HepG2 (cell line): ENCODE measurements around the gene RBP5. TPM values are rescaled to one million over a fixed set of nuclear protein-coding genes. Genes with fewer than 3 reads are reported as not detected.

Source experiments
- AGO1 ChIP-seq: fragments of 200-400 bp; formaldehyde crosslinking; IDR thresholded peaks from 2 replicates; pipeline ENCODE4 v1.6.1; 2017; ENCODE audit warnings: mild to moderate bottlenecking, low read depth, low read length, moderate library complexity; ENCODE audit not compliant: poor library complexity, severe bottlenecking
- CENPT ChIP-seq: sonication (generic); formaldehyde crosslinking; IDR thresholded peaks from 2 replicates; pipeline ENCODE4 v1.8.0; 2022; ENCODE audit warnings: low read depth, mild to moderate bottlenecking, moderate library complexity, missing genetic modification reagents
- CHD4 ChIP-seq: fragments of 200-600 bp; sonication (generic); IDR thresholded peaks from 2 replicates; pipeline ENCODE4 v1.7.0; 2017; ENCODE audit warnings: mild to moderate bottlenecking, low read length, borderline replicate concordance
- EZH2 ChIP-seq: conservative IDR thresholded peaks from 2 replicates; pipeline ENCODE4 v1.6.1; 2012; ENCODE audit warnings: mild to moderate bottlenecking, low read depth, low read length, moderate library complexity
- HOXA9 ChIP-seq: sonication (generic); formaldehyde crosslinking; IDR thresholded peaks from 2 replicates; pipeline ENCODE4 v1.8.1; 2022; ENCODE audit warnings: missing genetic modification reagents, mild to moderate bottlenecking, moderate library complexity, borderline replicate concordance
- KDM5A ChIP-seq: fragments of 200-600 bp; sonication (generic); IDR thresholded peaks from 2 replicates; pipeline ENCODE4 v1.7.0; 2018; ENCODE audit warnings: antibody characterized with exemption, mild to moderate bottlenecking, low read length, borderline replicate concordance
- KDM5B ChIP-seq: sonication (generic); formaldehyde crosslinking; IDR thresholded peaks from 2 replicates; pipeline ENCODE4 v1.4.0; 2020; ENCODE audit warnings: missing genetic modification reagents, mild to moderate bottlenecking, borderline replicate concordance
- KLF15 ChIP-seq: sonication (generic); formaldehyde crosslinking; IDR thresholded peaks from 2 replicates; pipeline ENCODE4 v1.8.1; 2023; ENCODE audit warnings: borderline replicate concordance, mild to moderate bottlenecking, inconsistent platforms, missing genetic modification reagents, mixed read lengths
- PCBP2 ChIP-seq: fragments of 200-400 bp; formaldehyde crosslinking; optimal IDR thresholded peaks from 2 replicates; pipeline ENCODE3; 2018; ENCODE audit warnings: low read length, low read depth; ENCODE audit not compliant: poor library complexity, severe bottlenecking
- PHF20 ChIP-seq: sonication (generic); formaldehyde crosslinking; IDR thresholded peaks from 2 replicates; pipeline ENCODE4 v1.5.0; 2020; ENCODE audit warnings: mild to moderate bottlenecking, missing genetic modification reagents
- ZNF253 ChIP-seq: sonication (generic); formaldehyde crosslinking; IDR thresholded peaks from 2 replicates; pipeline ENCODE4 v1.8.0; 2022; ENCODE audit warnings: mild to moderate bottlenecking, missing genetic modification reagents, borderline replicate concordance
- ZNF260 ChIP-seq: sonication (generic); formaldehyde crosslinking; IDR thresholded peaks from 2 replicates; pipeline ENCODE4 v1.4.0; 2020; ENCODE audit warnings: missing genetic modification reagents, low read depth, mild to moderate bottlenecking, borderline replicate concordance
- ZNF382 ChIP-seq: sonication (generic); formaldehyde crosslinking; IDR thresholded peaks from 2 replicates; pipeline ENCODE4 v1.5.0; 2020; ENCODE audit warnings: missing genetic modification reagents, mild to moderate bottlenecking, borderline replicate concordance
- polyA plus RNA-seq, 8 experiments: library from polyadenylated mRNA; depleted of rRNA in 3 of 8; stranded (reverse) in 7 of 8; unstranded in 1 of 8; fragments of >200 nt; fragmentation: Illumina TruSeq in 4 of 8; extraction: Trizol in 4 of 8; gene quantifications; 2 replicates each; pipeline versions ENCODE4 v1.2.1 to v1.2.3, GENCODE V29; 2011 to 2016; ENCODE audit warnings: low read depth in 4 of 8, missing spikeins in 1 of 8, mixed read lengths in 1 of 8; ENCODE audit not compliant: insufficient read depth in 1 of 8
- total RNA-seq, 5 experiments: library from RNA; depleted of rRNA; stranded (reverse); fragments of >200 nt; fragmentation: Illumina TruSeq; extraction: Trizol; gene quantifications; 2 replicates each; pipeline ENCODE4 v1.2.3, GENCODE V29; 2016; ENCODE audit warnings: low read depth in 1 of 5
- TF ChIP-seq, protein P1 (sequence below): sonication (generic); formaldehyde crosslinking; IDR thresholded peaks from 2 replicates; pipeline ENCODE4 v1.4.0; 2020; ENCODE audit warnings: missing genetic modification reagents, borderline replicate concordance
- TF ChIP-seq, protein P2 (sequence below): sonication (generic); formaldehyde crosslinking; IDR thresholded peaks from 2 replicates; pipeline ENCODE4 v1.8.0; 2022; ENCODE audit warnings: missing genetic modification reagents, mild to moderate bottlenecking, inconsistent platforms, borderline replicate concordance
- TF ChIP-seq, protein P3 (sequence below): sonication (generic); formaldehyde crosslinking; IDR thresholded peaks from 2 replicates; pipeline ENCODE4 v1.5.1; 2020; ENCODE audit warnings: mild to moderate bottlenecking, missing genetic modification reagents, moderate library complexity
- TF ChIP-seq, protein P4 (sequence below): sonication (generic); formaldehyde crosslinking; IDR thresholded peaks from 2 replicates; pipeline ENCODE4 v1.5.0; 2020; ENCODE audit warnings: missing genetic modification reagents, mild to moderate bottlenecking, borderline replicate concordance
- TF ChIP-seq, protein P5 (sequence below): fragments of 450-650 bp; IDR thresholded peaks from 2 replicates; pipeline ENCODE4 v1.6.1; 2017

The RBP5 gene
- total and polyA plus RNA-seq, 2 of the 13 experiments (the other 11 are each of a cell fraction or from before 2014, with no cell fraction given) = 13.8 to 19.8 TPM

DNA sequence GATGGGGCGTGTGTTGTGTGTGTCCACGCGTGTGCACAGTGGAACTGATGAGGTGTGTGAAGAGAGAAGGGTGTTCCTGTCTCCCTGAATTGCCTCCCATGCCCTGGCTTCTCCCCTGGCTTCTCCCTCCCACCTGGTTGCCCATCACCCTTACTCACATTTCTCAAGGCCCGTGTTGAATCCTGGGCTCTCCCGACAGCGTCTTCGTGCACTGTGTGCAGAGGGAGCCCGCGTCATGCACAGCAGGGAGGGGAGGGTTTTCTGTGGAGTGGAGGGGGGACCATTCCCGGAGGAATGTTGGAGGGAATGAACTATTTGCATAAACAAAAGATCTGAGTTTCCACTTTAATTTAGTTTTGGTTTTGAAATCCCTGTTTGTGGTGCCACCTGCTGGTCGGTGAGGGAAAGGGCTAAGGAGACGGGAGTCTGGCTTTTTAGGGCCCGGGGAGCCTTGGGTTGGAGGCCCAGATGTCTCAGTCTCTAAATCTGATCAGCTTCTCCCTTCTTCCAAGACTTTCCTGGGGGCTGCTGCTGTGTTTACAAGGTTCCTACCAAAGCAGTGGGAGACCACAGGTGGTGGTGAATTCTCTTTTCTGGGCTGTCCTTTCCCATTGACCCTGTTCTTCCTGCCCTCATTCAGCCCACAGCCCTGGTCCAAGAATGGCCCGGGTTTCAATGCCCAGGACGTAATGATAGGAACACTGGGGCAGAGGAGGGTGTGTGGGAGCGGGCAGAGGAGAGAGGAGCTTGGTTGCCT is 36.3 kb downstream of the RBP5 start, which contains the start of gene C1R (continued):
- TF ChIP-seq AGO1 (peak; percentile 5), KDM5A (no peak), HOXA9 (CRISPR knock-in tag) (no peak), EZH2 (no peak), ZNF382 (CRISPR knock-in tag) (no peak), ZNF253 (CRISPR knock-in tag) (0 out of 2 replicates have a peak, but pooled peaks have one; percentile 35), PCBP2 (no peak), CHD4 (no peak), KLF15 (CRISPR knock-in tag) (no peak), CENPT (CRISPR knock-in tag) (no peak), KDM5B (peak; percentile 63; the same call in 1 of the 2 replicates), ZNF260 (CRISPR knock-in tag) (no peak), PHF20 (CRISPR knock-in tag) (no peak)
- TF ChIP-seq, protein P1, sequence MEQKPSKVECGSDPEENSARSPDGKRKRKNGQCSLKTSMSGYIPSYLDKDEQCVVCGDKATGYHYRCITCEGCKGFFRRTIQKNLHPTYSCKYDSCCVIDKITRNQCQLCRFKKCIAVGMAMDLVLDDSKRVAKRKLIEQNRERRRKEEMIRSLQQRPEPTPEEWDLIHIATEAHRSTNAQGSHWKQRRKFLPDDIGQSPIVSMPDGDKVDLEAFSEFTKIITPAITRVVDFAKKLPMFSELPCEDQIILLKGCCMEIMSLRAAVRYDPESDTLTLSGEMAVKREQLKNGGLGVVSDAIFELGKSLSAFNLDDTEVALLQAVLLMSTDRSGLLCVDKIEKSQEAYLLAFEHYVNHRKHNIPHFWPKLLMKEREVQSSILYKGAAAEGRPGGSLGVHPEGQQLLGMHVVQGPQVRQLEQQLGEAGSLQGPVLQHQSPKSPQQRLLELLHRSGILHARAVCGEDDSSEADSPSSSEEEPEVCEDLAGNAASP = no peak
- TF ChIP-seq, protein P2, sequence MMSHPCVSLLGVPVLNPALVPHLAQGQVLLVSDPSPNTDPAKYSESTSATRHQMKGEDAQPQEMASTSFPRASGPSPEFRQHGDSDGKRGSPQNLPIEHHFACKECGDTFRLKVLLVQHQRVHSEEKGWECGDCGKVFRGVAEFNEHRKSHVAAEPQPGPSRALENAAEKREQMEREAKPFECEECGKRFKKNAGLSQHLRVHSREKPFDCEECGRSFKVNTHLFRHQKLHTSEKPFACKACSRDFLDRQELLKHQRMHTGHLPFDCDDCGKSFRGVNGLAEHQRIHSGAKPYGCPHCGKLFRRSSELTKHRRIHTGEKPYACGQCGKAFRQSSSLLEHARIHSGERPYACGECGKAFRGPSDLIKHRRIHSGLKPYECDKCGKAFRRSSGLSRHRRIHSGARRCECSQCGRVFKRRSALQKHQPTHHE (CRISPR knock-in tag) = no peak
- TF ChIP-seq, protein P3, sequence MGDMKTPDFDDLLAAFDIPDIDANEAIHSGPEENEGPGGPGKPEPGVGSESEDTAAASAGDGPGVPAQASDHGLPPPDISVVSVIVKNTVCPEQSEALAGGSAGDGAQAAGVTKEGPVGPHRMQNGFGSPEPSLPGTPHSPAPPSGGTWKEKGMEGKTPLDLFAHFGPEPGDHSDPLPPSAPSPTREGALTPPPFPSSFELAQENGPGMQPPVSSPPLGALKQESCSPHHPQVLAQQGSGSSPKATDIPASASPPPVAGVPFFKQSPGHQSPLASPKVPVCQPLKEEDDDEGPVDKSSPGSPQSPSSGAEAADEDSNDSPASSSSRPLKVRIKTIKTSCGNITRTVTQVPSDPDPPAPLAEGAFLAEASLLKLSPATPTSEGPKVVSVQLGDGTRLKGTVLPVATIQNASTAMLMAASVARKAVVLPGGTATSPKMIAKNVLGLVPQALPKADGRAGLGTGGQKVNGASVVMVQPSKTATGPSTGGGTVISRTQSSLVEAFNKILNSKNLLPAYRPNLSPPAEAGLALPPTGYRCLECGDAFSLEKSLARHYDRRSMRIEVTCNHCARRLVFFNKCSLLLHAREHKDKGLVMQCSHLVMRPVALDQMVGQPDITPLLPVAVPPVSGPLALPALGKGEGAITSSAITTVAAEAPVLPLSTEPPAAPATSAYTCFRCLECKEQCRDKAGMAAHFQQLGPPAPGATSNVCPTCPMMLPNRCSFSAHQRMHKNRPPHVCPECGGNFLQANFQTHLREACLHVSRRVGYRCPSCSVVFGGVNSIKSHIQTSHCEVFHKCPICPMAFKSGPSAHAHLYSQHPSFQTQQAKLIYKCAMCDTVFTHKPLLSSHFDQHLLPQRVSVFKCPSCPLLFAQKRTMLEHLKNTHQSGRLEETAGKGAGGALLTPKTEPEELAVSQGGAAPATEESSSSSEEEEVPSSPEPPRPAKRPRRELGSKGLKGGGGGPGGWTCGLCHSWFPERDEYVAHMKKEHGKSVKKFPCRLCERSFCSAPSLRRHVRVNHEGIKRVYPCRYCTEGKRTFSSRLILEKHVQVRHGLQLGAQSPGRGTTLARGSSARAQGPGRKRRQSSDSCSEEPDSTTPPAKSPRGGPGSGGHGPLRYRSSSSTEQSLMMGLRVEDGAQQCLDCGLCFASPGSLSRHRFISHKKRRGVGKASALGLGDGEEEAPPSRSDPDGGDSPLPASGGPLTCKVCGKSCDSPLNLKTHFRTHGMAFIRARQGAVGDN = peak; percentile 51
- TF ChIP-seq, protein P4, sequence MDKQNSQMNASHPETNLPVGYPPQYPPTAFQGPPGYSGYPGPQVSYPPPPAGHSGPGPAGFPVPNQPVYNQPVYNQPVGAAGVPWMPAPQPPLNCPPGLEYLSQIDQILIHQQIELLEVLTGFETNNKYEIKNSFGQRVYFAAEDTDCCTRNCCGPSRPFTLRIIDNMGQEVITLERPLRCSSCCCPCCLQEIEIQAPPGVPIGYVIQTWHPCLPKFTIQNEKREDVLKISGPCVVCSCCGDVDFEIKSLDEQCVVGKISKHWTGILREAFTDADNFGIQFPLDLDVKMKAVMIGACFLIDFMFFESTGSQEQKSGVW (CRISPR knock-in tag) = no peak
- TF ChIP-seq, protein P5, sequence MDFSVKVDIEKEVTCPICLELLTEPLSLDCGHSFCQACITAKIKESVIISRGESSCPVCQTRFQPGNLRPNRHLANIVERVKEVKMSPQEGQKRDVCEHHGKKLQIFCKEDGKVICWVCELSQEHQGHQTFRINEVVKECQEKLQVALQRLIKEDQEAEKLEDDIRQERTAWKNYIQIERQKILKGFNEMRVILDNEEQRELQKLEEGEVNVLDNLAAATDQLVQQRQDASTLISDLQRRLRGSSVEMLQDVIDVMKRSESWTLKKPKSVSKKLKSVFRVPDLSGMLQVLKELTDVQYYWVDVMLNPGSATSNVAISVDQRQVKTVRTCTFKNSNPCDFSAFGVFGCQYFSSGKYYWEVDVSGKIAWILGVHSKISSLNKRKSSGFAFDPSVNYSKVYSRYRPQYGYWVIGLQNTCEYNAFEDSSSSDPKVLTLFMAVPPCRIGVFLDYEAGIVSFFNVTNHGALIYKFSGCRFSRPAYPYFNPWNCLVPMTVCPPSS = no peak
